Spleen (tissue), 11 donors: Measurements from ENCODE around the gene ZIC5. TPM values are rescaled to one million over a fixed set of nuclear protein-coding genes. Genes with fewer than 3 reads are reported as not detected.
A peak's percentile ranks its signal among the peaks of the same experiment; 100 is the strongest.
"Not testable (repeated sequence)": the region's sequence is repeated elsewhere in the genome, so short reads cannot be mapped to it uniquely, and the experiment has no call there.

Experiments
- DNase-seq: peaks from one replicate; pipeline ENCODE4 v3.0.0-alpha.2; 2020
- H3K27ac ChIP-seq, 8 donors: fragments of 200-600 bp; sonication (generic) in 7 of 8; 1 replicate in 4 of 8; 2 replicates in 4 of 8; pipeline versions ENCODE4 v1.5.0 to v1.8.0; 2016 to 2021; ENCODE audit warnings: inconsistent platforms in 4 of 8, mild to moderate bottlenecking in 4 of 8, moderate library complexity in 1 of 8
- H3K27me3 ChIP-seq, 7 donors: fragments of 200-600 bp; sonication (generic) in 6 of 7; replicated peaks in 1 of 7; 1 replicate in 4 of 7; 2 replicates in 3 of 7; pipeline versions ENCODE4 v1.5.0 to v1.8.0; 2016 to 2021; ENCODE audit warnings: inconsistent platforms in 3 of 7, mild to moderate bottlenecking in 1 of 7
- H3K36me3 ChIP-seq, 6 donors: fragments of 200-600 bp; sonication (generic) in 5 of 6; 1 replicate in 4 of 6; 2 replicates in 2 of 6; pipeline versions ENCODE4 v1.5.0 to v1.8.0; 2016 to 2021; ENCODE audit warnings: inconsistent platforms in 2 of 6
- H3K4me1 ChIP-seq, 6 donors: fragments of 200-600 bp; sonication (generic) in 5 of 6; 1 replicate in 3 of 6; 2 replicates in 3 of 6; pipeline versions ENCODE4 v1.5.0 to v1.8.0; 2016 to 2021; ENCODE audit warnings: inconsistent platforms in 3 of 6
- H3K4me3 ChIP-seq, 8 donors: fragments of 200-600 bp; sonication (generic) in 7 of 8; 1 replicate in 4 of 8; 2 replicates in 4 of 8; pipeline versions ENCODE4 v1.5.0 to v1.8.0; 2016 to 2021; ENCODE audit warnings: inconsistent platforms in 4 of 8, mild to moderate bottlenecking in 4 of 8, moderate library complexity in 2 of 8
- H3K9me3 ChIP-seq, 8 donors: fragments of 200-600 bp; sonication (generic) in 7 of 8; 1 replicate in 4 of 8; 2 replicates in 4 of 8; pipeline versions ENCODE4 v1.5.0 to v1.8.0; 2016 to 2021; ENCODE audit warnings: inconsistent platforms in 4 of 8
- CTCF ChIP-seq, 11 experiments: fragments of 200-600 bp in 7 of 11; fragments of 450-650 bp in 4 of 11; sonication (generic) in 4 of 11; IDR thresholded peaks in 8 of 11; conservative IDR thresholded peaks in 3 of 11; 1 replicate in 7 of 11; 2 replicates in 4 of 11; pipeline versions ENCODE4 v1.4.0 to v1.8.0; 2016 to 2021; ENCODE audit warnings: antibody characterized with exemption in 11 of 11, inconsistent platforms in 4 of 11, mild to moderate bottlenecking in 1 of 11
- POLR2A ChIP-seq, 3 donors: fragments of 450-650 bp; IDR thresholded peaks; one replicate each; pipeline ENCODE4 v1.5.1; 2017; ENCODE audit warnings: antibody characterized with exemption in 3 of 3, mild to moderate bottlenecking in 1 of 3
- POLR2AphosphoS5 ChIP-seq, 3 donors: sonication (generic); formaldehyde crosslinking; IDR thresholded peaks; one replicate each; pipeline ENCODE4 v1.5.1; 2017; ENCODE audit warnings: antibody characterized with exemption in 3 of 3
- WGBS, 5 donors: extraction: QIAGEN DNeasy Blood & Tissue Kit in 3 of 5; methylation state at CpG; one replicate each; pipeline versions ENCODE4 v1.1.5 to v1.1.7; 2013 to 2018; 5-methylcytosine and 5-hydroxymethylcytosine counted together
- intact Hi-C: fragments of 100-400 bp; cut with DNase I; formaldehyde crosslinking; loops from one replicate; pipeline ENCODE4 v1.15.0; 2023; ENCODE audit warnings: low total_unique reads
- polyA plus RNA-seq, 3 donors: library from polyadenylated mRNA; stranded (reverse); fragments of 200-250 nt; gene quantifications; one replicate each; pipeline ENCODE4 v1.2.1, GENCODE V29; 2013
- total RNA-seq, 7 donors: library from RNA; depleted of rRNA in 3 of 7; stranded (reverse); fragments of >200 nt in 3 of 7; fragmentation: NEBNext Ultra II Directional in 4 of 7; extraction: Animal tissue kit (Norgen Biotek cat#: 25700) in 4 of 7; gene quantifications; one replicate each; pipeline versions ENCODE4 v1.1.0 to v1.2.1, GENCODE V29; 2016 to 2021
- donor health status: healthy with polysubstance abuse.
- donor health status: DM: no; HTN: no; CAD: no; lungs with moderate emphysema.
- donor health status: DM: no; HTN: no; CAD: no.
- donor health status: Bipolar disorder and iron deficiency.
- donor health status: healthy.
- donor health status: DM: no; HTN: no; CAD: no.
- donor health status: DM: yes; HTN: yes; CAD: no.

Gene ZIC5
- total and polyA plus RNA-seq, 10 donors = not detected

GRCh38 chr13:99955747-99956472, 15.7 kb downstream of the ZIC5 start:
- Histone ChIP-seq H3K36me3 (no peaks in the 10 kb centered on the region), H3K4me3 (peak overlapping the region in 7 of 8 donors; percentile 6 to 52 (median 15)), H3K27me3 (peaks cover 16 to 99% (median 80%) of the 10 kb centered on the region in 7 donors), H3K27ac (no peak overlapping the region), H3K4me1 (peaks cover 20 to 53% (median 39%) of the 10 kb centered on the region in 6 donors), H3K9me3 (no peaks in the 10 kb centered on the region)
- no peak for DNase-seq
- TF ChIP-seq POLR2AphosphoS5 (IDR thresholded peaks at IDR 0.05) = peak; percentile 22 to 57 (median 46)
- no peak for TF ChIP-seq POLR2A (IDR thresholded peaks at IDR 0.05)
- 2 to 7% (median 4%) methylated on average over 34 to 57 of the region's 57 CpGs for WGBS, 5 donors
- intact Hi-C loops = no loop called here

GRCh38 chr13:99955107-99955746, 16.3 kb downstream of the ZIC5 start:
- intact Hi-C loops = no loop called here
- no peak for DNase-seq
- H3K27me3 ChIP-seq = peaks cover 16 to 98% (median 73%) of the 10 kb centered on the region in 7 donors
- H3K36me3 ChIP-seq = no peaks in the 10 kb centered on the region
- H3K4me1 ChIP-seq = peaks cover 20 to 50% (median 38%) of the 10 kb centered on the region in 6 donors
- TF ChIP-seq POLR2AphosphoS5 (IDR thresholded peaks at IDR 0.05) (no peak), CTCF (IDR thresholded peaks at IDR 0.05 in 8 of 11, conservative IDR thresholded peaks at IDR 0.05 in 3 of 11) (no peak), POLR2A (IDR thresholded peaks at IDR 0.05) (no peak)
- WGBS, 5 donors = 49 to 67% (median 54%) methylated on average over 15 to 21 of the region's 21 CpGs
- H3K9me3 ChIP-seq = no peaks in the 10 kb centered on the region
- peak overlapping the region in 2 of 8 donors; percentile 6 to 52 for H3K4me3 ChIP-seq
- no peak overlapping the region for H3K27ac ChIP-seq

- Histone ChIP-seq H3K27ac (no peak overlapping the region), H3K36me3 (no peaks in the 10 kb centered on the region), H3K27me3 (peaks cover 9 to 98% (median 66%) of the 10 kb centered on the region in 7 donors), H3K9me3 (no peaks in the 10 kb centered on the region), H3K4me3 (no peak overlapping the region), H3K4me1 (peaks cover 16 to 31% (median 22%) of the 10 kb centered on the region in 6 donors)
- TF ChIP-seq CTCF (IDR thresholded peaks at IDR 0.05 in 8 of 11, conservative IDR thresholded peaks at IDR 0.05 in 3 of 11) (no peak), POLR2AphosphoS5 (IDR thresholded peaks at IDR 0.05) (no peak), POLR2A (IDR thresholded peaks at IDR 0.05) (no peak)
- DNase-seq = no peak
- WGBS, 5 donors = 83 to 85% (median 83%) methylated on average over 10 to 14 of the region's 14 CpGs
- intact Hi-C loops = no loop called here
These were observed 18.3 kb downstream of the ZIC5 start for GRCh38 chr13:99953138-99953755.

- H3K27ac ChIP-seq, intact Hi-C loops, DNase-seq, H3K9me3 ChIP-seq, H3K36me3 ChIP-seq, H3K4me3 ChIP-seq: not testable (repeated sequence)
- H3K4me1 ChIP-seq = peaks cover 10 to 16% (median 14%) of the 10 kb centered on the region in 6 donors
- peaks cover 6 to 98% (median 53%) of the 10 kb centered on the region in 7 donors for H3K27me3 ChIP-seq
- WGBS, 5 donors = 78 to 90% (median 87%) methylated on average over 1 of the region's 1 CpG
These were observed 19.9 kb downstream of the ZIC5 start for GRCh38 chr13:99951666-99952065.
